HepG2 (cell line): Measurements from ENCODE around the gene EGR1. TPM values are rescaled to one million over a fixed set of nuclear protein-coding genes. Genes with fewer than 3 reads are reported as not detected.
A peak's percentile ranks its signal among the peaks of the same experiment; 100 is the strongest.

Experiments used
- ATF4 ChIP-seq, 2 experiments: fragments of 450-650 bp in 1 of 2; sonication (generic) in 1 of 2; formaldehyde crosslinking; IDR thresholded peaks; 2 replicates each; pipeline versions ENCODE4 v1.5.0 to v1.8.0; 2020 to 2022; ENCODE audit warnings: mild to moderate bottlenecking in 1 of 2, missing genetic modification reagents in 1 of 2
- DZIP1 ChIP-seq: sonication (generic); formaldehyde crosslinking; IDR thresholded peaks from 2 replicates; pipeline ENCODE4 v1.5.0; 2020; ENCODE audit warnings: mild to moderate bottlenecking, missing genetic modification reagents
- HINFP ChIP-seq: sonication (generic); formaldehyde crosslinking; IDR thresholded peaks from 2 replicates; pipeline ENCODE4 v1.4.0; 2020; ENCODE audit warnings: low read depth, mild to moderate bottlenecking, missing genetic modification reagents
- PAWR ChIP-seq: sonication (generic); formaldehyde crosslinking; IDR thresholded peaks from 2 replicates; pipeline ENCODE4 v1.4.0; 2020; ENCODE audit warnings: missing genetic modification reagents, mild to moderate bottlenecking, borderline replicate concordance
- SPEN ChIP-seq: sonication (generic); formaldehyde crosslinking; IDR thresholded peaks from 2 replicates; pipeline ENCODE4 v1.5.1; 2020; ENCODE audit warnings: low read depth, mild to moderate bottlenecking, missing genetic modification reagents
- THAP8 ChIP-seq: sonication (generic); formaldehyde crosslinking; IDR thresholded peaks from 2 replicates; pipeline ENCODE4 v1.5.1; 2020; ENCODE audit warnings: missing genetic modification reagents, mild to moderate bottlenecking, borderline replicate concordance
- U2AF2 ChIP-seq: fragments of 200-400 bp; formaldehyde crosslinking; IDR thresholded peaks from 2 replicates; pipeline ENCODE4 v1.6.1; 2017; ENCODE audit warnings: low read depth, mild to moderate bottlenecking, low read length
- WIZ ChIP-seq: sonication (generic); formaldehyde crosslinking; IDR thresholded peaks from 2 replicates; pipeline ENCODE4 v1.5.1; 2020; ENCODE audit warnings: mild to moderate bottlenecking, missing genetic modification reagents
- ZNF816 ChIP-seq: sonication (generic); formaldehyde crosslinking; IDR thresholded peaks from 2 replicates; pipeline ENCODE4 v1.8.0; 2022; ENCODE audit warnings: missing genetic modification reagents, mild to moderate bottlenecking, borderline replicate concordance
- ZSCAN12 ChIP-seq: sonication (generic); formaldehyde crosslinking; IDR thresholded peaks from 2 replicates; pipeline ENCODE4 v1.9.0; 2021; ENCODE audit warnings: mild to moderate bottlenecking, missing genetic modification reagents
- polyA plus RNA-seq, 8 experiments: library from polyadenylated mRNA; depleted of rRNA in 3 of 8; stranded (reverse) in 7 of 8; unstranded in 1 of 8; fragments of >200 nt; fragmentation: Illumina TruSeq in 4 of 8; extraction: Trizol in 4 of 8; gene quantifications; 2 replicates each; pipeline versions ENCODE4 v1.2.1 to v1.2.3, GENCODE V29; 2011 to 2016; ENCODE audit warnings: low read depth in 4 of 8, missing spikeins in 1 of 8, mixed read lengths in 1 of 8; ENCODE audit not compliant: insufficient read depth in 1 of 8
- total RNA-seq, 5 experiments: library from RNA; depleted of rRNA; stranded (reverse); fragments of >200 nt; fragmentation: Illumina TruSeq; extraction: Trizol; gene quantifications; 2 replicates each; pipeline ENCODE4 v1.2.3, GENCODE V29; 2016; ENCODE audit warnings: low read depth in 1 of 5
- TF ChIP-seq, protein P1 (sequence below): sonication (generic); formaldehyde crosslinking; IDR thresholded peaks from 2 replicates; pipeline ENCODE4 v1.4.0; 2020; ENCODE audit warnings: missing genetic modification reagents
- TF ChIP-seq, protein P2 (sequence below): sonication (generic); formaldehyde crosslinking; IDR thresholded peaks from 2 replicates; pipeline ENCODE4 v1.5.0; 2020; ENCODE audit warnings: mild to moderate bottlenecking, missing genetic modification reagents, borderline replicate concordance

EGR1 gene
- total and polyA plus RNA-seq, 2 of the 13 experiments (the other 11 are each of a cell fraction or from before 2014, with no cell fraction given): 4.1 to 4.5 TPM

DNA sequence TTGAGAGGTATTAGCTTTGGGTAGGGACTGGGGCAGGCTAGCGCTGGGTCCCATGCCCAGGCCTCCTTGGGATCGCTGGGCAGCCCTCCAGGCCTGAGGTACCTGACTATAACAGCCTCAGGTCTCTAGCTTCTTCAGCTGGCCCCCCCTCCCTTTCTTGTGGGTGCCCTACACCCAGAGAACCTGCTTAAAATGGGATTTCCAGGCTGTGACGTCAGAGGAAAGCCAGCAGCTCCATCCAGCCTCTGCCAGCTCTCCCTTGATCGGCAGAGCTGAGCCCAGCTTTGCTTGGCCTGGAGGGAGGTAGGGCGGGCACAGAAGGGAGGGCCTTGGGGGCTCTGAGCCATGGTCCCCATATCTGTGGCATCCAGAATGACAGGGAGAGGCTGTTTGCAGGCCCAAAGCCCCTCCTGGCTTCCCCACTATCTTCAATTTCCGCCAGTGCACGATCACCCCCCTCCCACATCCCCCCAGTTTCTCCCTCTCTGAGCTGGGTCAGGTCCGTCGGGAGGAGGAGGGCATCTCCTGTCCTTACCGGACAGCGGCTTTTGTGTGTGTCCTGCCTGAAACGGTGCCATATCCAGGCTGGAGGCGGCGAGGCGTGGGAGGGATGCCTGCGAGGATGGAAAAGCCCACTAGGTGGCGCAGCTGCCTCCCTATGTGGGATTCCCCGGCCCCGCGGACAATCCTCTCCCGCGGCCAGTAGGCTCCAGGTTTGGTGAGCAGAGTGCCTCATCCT, 15.6 kb upstream of the EGR1 start (continued):
- TF ChIP-seq, protein P1, sequence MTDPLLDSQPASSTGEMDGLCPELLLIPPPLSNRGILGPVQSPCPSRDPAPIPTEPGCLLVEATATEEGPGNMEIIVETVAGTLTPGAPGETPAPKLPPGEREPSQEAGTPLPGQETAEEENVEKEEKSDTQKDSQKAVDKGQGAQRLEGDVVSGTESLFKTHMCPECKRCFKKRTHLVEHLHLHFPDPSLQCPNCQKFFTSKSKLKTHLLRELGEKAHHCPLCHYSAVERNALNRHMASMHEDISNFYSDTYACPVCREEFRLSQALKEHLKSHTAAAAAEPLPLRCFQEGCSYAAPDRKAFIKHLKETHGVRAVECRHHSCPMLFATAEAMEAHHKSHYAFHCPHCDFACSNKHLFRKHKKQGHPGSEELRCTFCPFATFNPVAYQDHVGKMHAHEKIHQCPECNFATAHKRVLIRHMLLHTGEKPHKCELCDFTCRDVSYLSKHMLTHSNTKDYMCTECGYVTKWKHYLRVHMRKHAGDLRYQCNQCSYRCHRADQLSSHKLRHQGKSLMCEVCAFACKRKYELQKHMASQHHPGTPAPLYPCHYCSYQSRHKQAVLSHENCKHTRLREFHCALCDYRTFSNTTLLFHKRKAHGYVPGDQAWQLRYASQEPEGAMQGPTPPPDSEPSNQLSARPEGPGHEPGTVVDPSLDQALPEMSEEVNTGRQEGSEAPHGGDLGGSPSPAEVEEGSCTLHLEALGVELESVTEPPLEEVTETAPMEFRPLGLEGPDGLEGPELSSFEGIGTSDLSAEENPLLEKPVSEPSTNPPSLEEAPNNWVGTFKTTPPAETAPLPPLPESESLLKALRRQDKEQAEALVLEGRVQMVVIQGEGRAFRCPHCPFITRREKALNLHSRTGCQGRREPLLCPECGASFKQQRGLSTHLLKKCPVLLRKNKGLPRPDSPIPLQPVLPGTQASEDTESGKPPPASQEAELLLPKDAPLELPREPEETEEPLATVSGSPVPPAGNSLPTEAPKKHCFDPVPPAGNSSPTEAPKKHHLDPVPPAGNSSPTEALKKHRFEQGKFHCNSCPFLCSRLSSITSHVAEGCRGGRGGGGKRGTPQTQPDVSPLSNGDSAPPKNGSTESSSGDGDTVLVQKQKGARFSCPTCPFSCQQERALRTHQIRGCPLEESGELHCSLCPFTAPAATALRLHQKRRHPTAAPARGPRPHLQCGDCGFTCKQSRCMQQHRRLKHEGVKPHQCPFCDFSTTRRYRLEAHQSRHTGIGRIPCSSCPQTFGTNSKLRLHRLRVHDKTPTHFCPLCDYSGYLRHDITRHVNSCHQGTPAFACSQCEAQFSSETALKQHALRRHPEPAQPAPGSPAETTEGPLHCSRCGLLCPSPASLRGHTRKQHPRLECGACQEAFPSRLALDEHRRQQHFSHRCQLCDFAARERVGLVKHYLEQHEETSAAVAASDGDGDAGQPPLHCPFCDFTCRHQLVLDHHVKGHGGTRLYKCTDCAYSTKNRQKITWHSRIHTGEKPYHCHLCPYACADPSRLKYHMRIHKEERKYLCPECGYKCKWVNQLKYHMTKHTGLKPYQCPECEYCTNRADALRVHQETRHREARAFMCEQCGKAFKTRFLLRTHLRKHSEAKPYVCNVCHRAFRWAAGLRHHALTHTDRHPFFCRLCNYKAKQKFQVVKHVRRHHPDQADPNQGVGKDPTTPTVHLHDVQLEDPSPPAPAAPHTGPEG (CRISPR knock-in tag): no peak
- no peak for TF ChIP-seq ATF4 (CRISPR knock-in tag; IDR thresholded peaks at IDR 0.05)
- no peak; the same call in 1 of the 2 replicates for TF ChIP-seq SPEN (CRISPR knock-in tag)
- no peak for TF ChIP-seq ZSCAN12 (CRISPR knock-in tag)
- TF ChIP-seq PAWR (CRISPR knock-in tag): no peak
- TF ChIP-seq HINFP (CRISPR knock-in tag): 0 out of 2 replicates have a peak, but pooled peaks have one; percentile 39
- TF ChIP-seq THAP8: no peak
- TF ChIP-seq DZIP1 (CRISPR knock-in tag): no peak
- no peak for TF ChIP-seq ZNF816 (CRISPR knock-in tag)
- TF ChIP-seq, protein P2, sequence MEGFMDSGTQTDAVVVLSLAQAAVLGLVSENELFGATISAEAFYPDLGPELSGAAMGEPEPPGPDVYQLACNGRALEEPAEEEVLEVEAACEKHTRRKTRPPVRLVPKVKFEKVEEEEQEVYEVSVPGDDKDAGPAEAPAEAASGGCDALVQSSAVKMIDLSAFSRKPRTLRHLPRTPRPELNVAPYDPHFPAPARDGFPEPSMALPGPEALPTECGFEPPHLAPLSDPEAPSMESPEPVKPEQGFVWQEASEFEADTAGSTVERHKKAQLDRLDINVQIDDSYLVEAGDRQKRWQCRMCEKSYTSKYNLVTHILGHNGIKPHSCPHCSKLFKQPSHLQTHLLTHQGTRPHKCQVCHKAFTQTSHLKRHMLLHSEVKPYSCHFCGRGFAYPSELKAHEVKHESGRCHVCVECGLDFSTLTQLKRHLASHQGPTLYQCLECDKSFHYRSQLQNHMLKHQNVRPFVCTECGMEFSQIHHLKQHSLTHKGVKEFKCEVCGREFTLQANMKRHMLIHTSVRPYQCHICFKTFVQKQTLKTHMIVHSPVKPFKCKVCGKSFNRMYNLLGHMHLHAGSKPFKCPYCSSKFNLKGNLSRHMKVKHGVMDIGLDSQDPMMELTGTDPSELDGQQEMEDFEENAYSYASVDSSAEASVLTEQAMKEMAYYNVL (CRISPR knock-in tag): no peak
- no peak for TF ChIP-seq WIZ (CRISPR knock-in tag)
- no peak for TF ChIP-seq U2AF2
